Naive B cell (primary cell): ENCODE measurements around the gene C6orf132. TPM values are rescaled to one million over a fixed set of nuclear protein-coding genes. Genes with fewer than 3 reads are reported as not detected.
A peak's percentile ranks its signal among the peaks of the same experiment; 100 is the strongest.

Experiments
- ATAC-seq, 2 donors: fragments of 150-1000 bp; cut with Tn5 transposase; 2 replicates each; pipeline ENCODE4 v1.10.0; 2021; ENCODE audit warnings: low read depth in 2 of 2, mild to moderate bottlenecking in 2 of 2, moderate library complexity in 2 of 2
- DNase-seq: peaks from one replicate; pipeline ENCODE4 v3.0.0; 2022
- H3K27ac Mint-ChIP-seq, 6 donors: one replicate each; pipeline ENCODE4 v1.8.0; 2020 to 2022; ENCODE audit warnings: mild to moderate bottlenecking in 6 of 6, mixed read lengths in 6 of 6, moderate library complexity in 5 of 6, inconsistent platforms in 2 of 6
- H3K27me3 Mint-ChIP-seq, 3 donors: one replicate each; pipeline ENCODE4 v1.8.0; 2021 to 2022; ENCODE audit warnings: mixed read lengths in 3 of 3, mild to moderate bottlenecking in 1 of 3
- H3K36me3 Mint-ChIP-seq, 2 donors: one replicate each; pipeline ENCODE4 v1.8.0; 2020 to 2022; ENCODE audit warnings: mixed read lengths in 2 of 2, inconsistent platforms in 1 of 2, mild to moderate bottlenecking in 1 of 2
- H3K4me1 Mint-ChIP-seq, 3 donors: one replicate each; pipeline ENCODE4 v1.8.0; 2020 to 2022; ENCODE audit warnings: mixed read lengths in 3 of 3, inconsistent platforms in 1 of 3, mild to moderate bottlenecking in 1 of 3, moderate library complexity in 1 of 3
- H3K4me3 Mint-ChIP-seq, 8 donors: one replicate each; pipeline ENCODE4 v1.8.0; 2020 to 2022; ENCODE audit warnings: mild to moderate bottlenecking in 8 of 8, mixed read lengths in 8 of 8, moderate library complexity in 8 of 8, inconsistent platforms in 2 of 8
- H3K9me3 Mint-ChIP-seq, 7 donors: one replicate each; pipeline ENCODE4 v1.8.0; 2020 to 2022; ENCODE audit warnings: mixed read lengths in 7 of 7, mild to moderate bottlenecking in 5 of 7, inconsistent platforms in 2 of 7, moderate library complexity in 1 of 7
- polyA plus RNA-seq, 6 donors: library from polyadenylated mRNA; unstranded; fragments of 300-500 nt; fragmentation: Illumina TruSeq; gene quantifications; one replicate each; pipeline ENCODE4 v1.2.3, GENCODE V29; 2021; ENCODE audit warnings: low read depth in 6 of 6

C6orf132 gene
- polyA plus RNA-seq, 6 donors from 2014 or later: not detected

DNA sequence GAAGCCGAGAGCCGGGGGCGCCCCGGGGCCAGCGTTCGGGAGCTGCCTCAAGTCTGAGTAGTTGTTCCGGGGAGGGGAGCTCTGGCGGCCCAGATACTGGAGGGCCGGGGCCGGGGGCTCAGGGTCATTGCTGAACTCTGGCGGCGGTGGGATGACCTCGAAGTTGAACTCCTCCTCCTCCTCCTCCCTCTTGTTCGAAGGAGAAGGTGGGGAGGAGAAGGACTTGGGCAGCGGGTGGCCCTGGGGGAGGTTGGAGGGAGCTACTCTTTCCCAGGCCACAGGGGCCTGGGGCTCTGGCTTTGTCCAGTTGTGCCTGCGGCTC lies 37.7 kb downstream of the C6orf132 start:
- no peak for ATAC-seq
- H3K27ac Mint-ChIP-seq: no peak overlapping the region
- H3K27me3 Mint-ChIP-seq: peaks cover 0 to 42% (median 31%) of the 10 kb centered on the region in 3 donors
- peak overlapping the region in 6 of 8 donors; percentile 26 to 67 (median 52) for H3K4me3 Mint-ChIP-seq
- DNase-seq: no peak
- peaks cover 0 to under 1% (median 0%) of the 10 kb centered on the region in 7 donors for H3K9me3 Mint-ChIP-seq
- H3K4me1 Mint-ChIP-seq: peaks cover 6 to 10% (median 7%) of the 10 kb centered on the region in 3 donors
- H3K36me3 Mint-ChIP-seq: no peaks in the 10 kb centered on the region

DNA sequence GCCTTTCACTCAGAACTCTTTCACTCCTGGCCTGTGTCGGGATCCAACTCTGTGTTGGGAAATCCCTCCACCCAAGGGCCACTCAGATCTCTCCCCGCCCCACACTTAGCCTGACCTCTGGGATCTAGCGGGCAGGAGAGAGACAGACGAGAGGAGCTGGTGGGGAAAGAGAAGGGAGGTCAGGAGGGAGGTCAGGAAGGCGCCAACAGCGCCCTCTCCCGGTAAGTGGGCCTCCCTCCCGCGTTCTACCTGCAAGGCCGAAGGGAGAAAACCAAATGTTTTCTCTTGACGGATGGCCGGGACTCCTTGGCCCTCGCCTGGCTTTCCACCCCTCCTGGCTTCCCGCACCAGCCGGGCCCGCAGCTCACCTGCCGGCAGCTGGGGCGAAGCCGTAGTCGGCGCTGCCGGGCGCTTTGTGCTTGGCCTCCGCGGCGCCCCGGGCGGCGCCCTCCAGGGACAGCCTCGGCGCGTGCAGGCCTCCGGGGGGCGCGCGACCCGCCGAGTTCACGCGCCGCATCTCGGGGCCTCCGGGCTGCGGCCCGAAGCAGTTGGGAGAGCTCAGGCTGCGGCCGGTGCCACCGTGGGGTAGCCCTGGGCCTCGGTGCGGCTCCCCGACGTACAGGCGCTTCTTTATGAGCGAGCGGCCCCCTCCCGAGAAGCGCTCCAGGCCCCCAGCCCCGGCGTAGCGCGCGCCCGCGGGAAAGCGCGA lies 38.2 kb downstream of the C6orf132 start:
- DNase-seq (peak; percentile 54), ATAC-seq (peak; percentile 83 to 87)
- H3K27ac Mint-ChIP-seq: peak overlapping the region in 1 of 6 donors; percentile 83
- H3K9me3 Mint-ChIP-seq: no peaks in the 10 kb centered on the region
- peaks cover 0 to 42% (median 31%) of the 10 kb centered on the region in 3 donors for H3K27me3 Mint-ChIP-seq
- peaks cover 6 to 10% (median 7%) of the 10 kb centered on the region in 3 donors for H3K4me1 Mint-ChIP-seq
- no peaks in the 10 kb centered on the region for H3K36me3 Mint-ChIP-seq
- peak overlapping the region; percentile 26 to 86 (median 73) for H3K4me3 Mint-ChIP-seq

DNA sequence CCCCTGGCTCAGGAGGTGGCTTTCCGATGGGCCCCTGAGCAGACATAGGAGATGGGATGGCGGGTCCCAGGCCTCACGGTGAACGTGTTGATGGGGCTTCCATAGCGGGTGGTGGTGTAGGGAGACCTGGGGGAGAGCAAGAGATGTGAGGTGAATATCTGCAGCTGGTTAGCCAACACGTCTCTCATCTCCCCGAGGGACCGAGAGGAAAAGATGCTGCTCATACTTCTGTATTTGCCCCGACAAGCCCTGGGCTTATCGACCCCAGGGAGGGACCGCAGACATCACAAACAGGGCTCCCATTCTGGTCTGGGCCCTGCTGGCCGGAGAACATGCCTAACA lies 38.7 kb downstream of the C6orf132 start:
- Mint-ChIP-seq H3K4me1 (peaks cover 6 to 10% (median 7%) of the 10 kb centered on the region in 3 donors), H3K36me3 (no peaks in the 10 kb centered on the region), H3K9me3 (no peaks in the 10 kb centered on the region), H3K27me3 (peaks cover 0 to 41% (median 31%) of the 10 kb centered on the region in 3 donors), H3K4me3 (peak overlapping the region; percentile 59 to 86 (median 73)), H3K27ac (peak overlapping the region in 2 of 6 donors; percentile 38 to 83)
- ATAC-seq: no peak
- peak; percentile 6 for DNase-seq

DNA sequence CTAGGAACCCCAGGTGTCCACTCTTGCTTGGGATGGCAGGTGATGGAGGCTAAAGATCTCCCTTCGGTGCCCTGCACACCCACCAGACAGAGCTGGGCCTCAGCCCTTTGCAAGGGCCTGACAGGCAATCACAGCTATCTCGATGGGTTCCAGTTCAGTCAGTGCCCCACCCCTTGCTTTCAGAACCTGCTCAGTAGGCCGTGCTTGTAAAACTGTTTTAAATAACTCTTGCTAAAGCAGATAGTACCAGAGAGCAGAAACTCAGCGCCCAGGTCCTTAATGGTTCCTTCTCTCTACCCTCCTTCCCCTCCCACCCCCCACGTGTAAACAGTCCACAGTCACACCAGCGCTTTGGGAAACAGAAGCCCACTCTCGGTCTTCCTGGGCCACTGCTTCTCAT lies 39.2 kb downstream of the C6orf132 start:
- H3K27me3 Mint-ChIP-seq: peaks cover 0 to 38% (median 31%) of the 10 kb centered on the region in 3 donors
- H3K9me3 Mint-ChIP-seq: no peaks in the 10 kb centered on the region
- H3K36me3 Mint-ChIP-seq: no peaks in the 10 kb centered on the region
- DNase-seq: no peak
- no peak for ATAC-seq
- peak overlapping the region in 1 of 6 donors; percentile 38 for H3K27ac Mint-ChIP-seq
- peaks cover 6 to 10% (median 7%) of the 10 kb centered on the region in 3 donors for H3K4me1 Mint-ChIP-seq
- peak overlapping the region; percentile 38 to 83 (median 68) for H3K4me3 Mint-ChIP-seq

DNA sequence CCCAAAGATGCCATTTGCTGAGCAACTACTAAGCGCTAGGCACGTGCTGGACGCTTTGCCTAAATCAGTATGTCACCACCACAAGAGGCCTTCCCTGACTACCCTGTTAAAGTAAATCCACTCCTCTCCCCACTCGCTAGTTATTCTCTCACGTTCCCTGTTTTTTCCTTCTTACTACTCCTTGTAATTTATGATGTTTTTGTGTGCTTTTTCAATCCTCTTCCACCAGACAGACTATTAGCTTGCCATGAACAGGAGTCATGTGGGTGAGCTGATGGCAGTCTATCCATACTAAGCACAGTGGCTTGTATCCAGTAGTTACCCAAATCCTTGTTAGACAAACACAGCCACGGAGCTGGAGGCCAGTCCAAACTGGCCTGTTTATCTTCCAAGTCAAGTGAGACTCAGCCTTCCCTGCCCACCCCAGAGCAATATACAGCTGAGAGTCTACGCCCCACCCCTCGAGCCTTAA lies 41.2 kb downstream of the C6orf132 start:
- H3K27me3 Mint-ChIP-seq: peaks cover 0 to 33% (median 29%) of the 10 kb centered on the region in 3 donors
- ATAC-seq: no peak
- H3K9me3 Mint-ChIP-seq: no peaks in the 10 kb centered on the region
- no peak overlapping the region for H3K4me3 Mint-ChIP-seq
- no peak overlapping the region for H3K27ac Mint-ChIP-seq
- no peaks in the 10 kb centered on the region for H3K36me3 Mint-ChIP-seq
- H3K4me1 Mint-ChIP-seq: peaks cover 6 to 10% (median 7%) of the 10 kb centered on the region in 3 donors
- DNase-seq: no peak

DNA sequence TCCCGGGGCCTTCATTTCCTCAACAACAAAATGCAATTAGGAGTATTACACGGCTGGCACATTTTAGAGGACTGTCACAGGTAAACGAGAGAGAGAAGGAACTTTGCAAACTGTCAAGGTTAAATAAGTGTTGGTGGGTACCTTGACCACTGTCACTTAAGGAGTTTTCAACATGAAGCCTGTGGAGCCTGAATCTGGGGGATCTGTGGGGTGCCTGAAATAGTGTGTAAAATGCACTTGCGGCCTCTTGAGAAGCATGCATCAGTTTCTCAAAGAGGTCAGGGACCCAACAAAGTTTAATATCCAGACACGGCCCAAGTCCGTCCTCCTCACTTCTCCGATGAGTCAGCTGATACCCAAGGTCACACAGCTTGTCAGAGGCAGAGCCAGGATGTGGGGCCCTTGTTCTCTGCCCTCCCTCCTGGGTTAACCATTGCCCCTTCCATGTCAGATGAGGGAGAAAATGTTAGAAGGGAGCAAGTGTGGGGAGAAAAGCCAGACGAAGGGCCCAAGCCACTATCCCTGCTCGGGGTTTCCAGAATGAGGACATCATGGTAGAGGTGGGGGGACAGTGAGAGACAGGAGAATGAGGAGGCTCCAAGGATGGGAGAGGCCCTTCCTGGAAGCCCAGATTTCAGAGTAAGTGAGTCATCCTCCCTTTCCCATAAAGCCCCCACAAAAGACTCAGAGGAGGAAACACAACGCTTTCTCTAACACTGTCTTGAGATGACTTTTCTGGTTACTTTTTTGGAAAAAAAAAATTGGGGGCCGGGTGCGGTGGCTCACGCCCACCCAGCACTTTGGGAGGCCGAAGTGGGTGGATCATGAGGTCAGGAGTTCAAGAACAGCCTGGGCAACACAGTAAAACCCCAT lies 42.2 kb downstream of the C6orf132 start:
- Mint-ChIP-seq H3K27ac (peak overlapping the region in 1 of 6 donors; percentile 84), H3K4me3 (no peak overlapping the region), H3K36me3 (no peaks in the 10 kb centered on the region), H3K9me3 (no peaks in the 10 kb centered on the region), H3K27me3 (peaks cover 0 to 25% (median 19%) of the 10 kb centered on the region in 3 donors), H3K4me1 (peaks cover 6 to 8% (median 7%) of the 10 kb centered on the region in 3 donors)
- ATAC-seq: no peak
- DNase-seq: no peak

DNA sequence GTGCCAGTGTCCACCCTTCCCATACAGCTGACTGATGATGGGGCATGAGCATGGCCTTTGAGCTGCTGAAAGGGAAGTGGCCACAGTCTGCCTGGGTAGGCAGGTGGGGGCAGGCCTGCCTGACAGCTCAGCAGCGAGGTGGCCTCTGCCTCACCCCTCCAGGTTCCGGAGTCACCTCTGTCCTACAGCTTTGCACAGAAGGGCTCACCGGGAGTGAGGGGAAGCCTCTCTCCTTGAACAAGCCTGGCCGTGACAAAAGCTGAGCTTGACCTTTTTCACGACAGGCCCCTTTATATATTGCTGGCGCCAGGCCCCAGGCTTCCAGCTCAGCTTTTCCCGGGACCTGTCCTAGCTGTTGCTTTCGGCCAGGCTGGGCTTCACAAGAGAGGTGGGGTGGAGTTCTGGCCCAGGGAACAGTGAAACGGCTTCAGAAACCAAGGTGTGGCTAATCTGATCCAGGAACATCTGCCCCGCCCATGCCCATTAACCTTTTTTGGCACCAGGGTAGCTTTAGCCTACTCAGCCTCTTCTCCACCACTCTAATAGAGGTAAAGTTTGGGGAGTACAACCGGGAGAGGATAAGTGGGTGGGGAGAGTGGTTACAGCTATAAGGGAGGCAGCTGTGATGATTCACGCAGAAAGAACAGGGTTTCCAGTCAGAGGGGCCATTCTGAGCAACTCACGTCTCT lies 42.9 kb downstream of the C6orf132 start:
- H3K36me3 Mint-ChIP-seq: no peaks in the 10 kb centered on the region
- ATAC-seq: no peak
- no peak overlapping the region for H3K4me3 Mint-ChIP-seq
- H3K9me3 Mint-ChIP-seq: no peaks in the 10 kb centered on the region
- peak overlapping the region in 1 of 6 donors; percentile 84 for H3K27ac Mint-ChIP-seq
- no peak for DNase-seq
- H3K27me3 Mint-ChIP-seq: peaks cover 0 to 25% (median 14%) of the 10 kb centered on the region in 3 donors
- H3K4me1 Mint-ChIP-seq: peaks cover 6 to 8% (median 7%) of the 10 kb centered on the region in 3 donors

DNA sequence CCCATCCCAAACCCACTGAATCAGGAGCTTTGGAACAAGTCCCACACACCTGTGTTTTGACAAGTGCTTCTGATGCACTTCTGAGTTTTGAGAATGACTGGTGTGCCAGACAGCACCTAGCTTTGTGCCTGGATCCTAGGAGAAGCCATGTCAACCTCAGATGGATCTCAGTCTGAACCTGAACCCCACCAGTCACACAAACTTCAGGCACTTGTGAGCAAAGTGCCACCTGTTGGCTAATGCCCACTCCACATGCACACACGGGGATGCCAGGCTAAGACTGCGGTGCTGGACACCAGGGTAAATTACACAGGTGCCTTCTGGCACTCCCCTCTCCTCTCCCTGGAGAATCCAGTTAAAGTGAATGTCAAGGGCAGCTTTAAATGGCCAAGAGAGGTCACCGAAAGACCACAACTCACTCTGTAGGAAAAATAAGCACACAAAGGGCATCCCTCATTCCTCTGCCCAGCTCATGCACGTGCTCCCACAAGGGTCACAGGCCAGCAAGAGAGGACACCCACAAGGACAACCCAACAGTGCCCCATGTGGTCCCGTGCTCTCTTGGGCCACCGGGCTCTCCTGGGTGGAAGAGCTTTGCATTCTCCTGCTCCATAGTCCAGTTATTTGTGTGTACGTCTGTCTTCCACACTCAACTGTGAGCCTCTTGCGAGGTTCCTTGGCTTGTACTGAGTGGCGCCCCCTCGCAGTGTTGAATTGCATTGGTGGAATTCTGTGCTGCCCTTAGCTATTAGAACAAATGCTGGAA lies 46.5 kb downstream of the C6orf132 start:
- Mint-ChIP-seq H3K27ac (peak overlapping the region in 2 of 6 donors; percentile 30 to 48), H3K36me3 (no peaks in the 10 kb centered on the region), H3K27me3 (peaks cover 0 to 6% (median 0%) of the 10 kb centered on the region in 3 donors), H3K9me3 (no peaks in the 10 kb centered on the region), H3K4me1 (peaks cover 0 to 5% (median 4%) of the 10 kb centered on the region in 3 donors), H3K4me3 (no peak overlapping the region)
- no peak for DNase-seq
- ATAC-seq: no peak

DNA sequence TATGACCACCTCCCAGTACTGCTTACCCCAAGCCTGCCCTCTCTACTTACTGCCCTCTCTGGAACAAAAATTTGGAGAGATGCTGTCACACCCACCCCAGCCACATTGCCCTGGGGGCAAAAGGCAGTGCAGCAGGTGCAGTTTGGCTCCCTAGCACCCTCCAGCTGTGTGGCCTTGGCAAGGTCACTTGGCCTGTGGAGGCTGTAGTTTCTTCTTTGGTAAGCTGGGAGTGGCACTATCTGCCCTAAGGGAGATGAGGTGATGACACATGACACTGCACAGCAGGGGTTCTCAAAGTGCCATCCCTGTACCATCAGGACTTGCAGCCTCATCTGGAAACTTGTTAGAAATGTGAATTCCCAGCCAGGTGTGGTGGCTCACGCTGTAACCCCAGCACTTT lies 47.3 kb downstream of the C6orf132 start:
- H3K9me3 Mint-ChIP-seq: no peaks in the 10 kb centered on the region
- DNase-seq: no peak
- H3K27ac Mint-ChIP-seq: no peak overlapping the region
- no peak overlapping the region for H3K4me3 Mint-ChIP-seq
- peaks cover 0 to 6% (median 0%) of the 10 kb centered on the region in 3 donors for H3K27me3 Mint-ChIP-seq
- H3K36me3 Mint-ChIP-seq: no peaks in the 10 kb centered on the region
- H3K4me1 Mint-ChIP-seq: peaks cover 0 to 5% (median 4%) of the 10 kb centered on the region in 3 donors
- no peak for ATAC-seq

DNA sequence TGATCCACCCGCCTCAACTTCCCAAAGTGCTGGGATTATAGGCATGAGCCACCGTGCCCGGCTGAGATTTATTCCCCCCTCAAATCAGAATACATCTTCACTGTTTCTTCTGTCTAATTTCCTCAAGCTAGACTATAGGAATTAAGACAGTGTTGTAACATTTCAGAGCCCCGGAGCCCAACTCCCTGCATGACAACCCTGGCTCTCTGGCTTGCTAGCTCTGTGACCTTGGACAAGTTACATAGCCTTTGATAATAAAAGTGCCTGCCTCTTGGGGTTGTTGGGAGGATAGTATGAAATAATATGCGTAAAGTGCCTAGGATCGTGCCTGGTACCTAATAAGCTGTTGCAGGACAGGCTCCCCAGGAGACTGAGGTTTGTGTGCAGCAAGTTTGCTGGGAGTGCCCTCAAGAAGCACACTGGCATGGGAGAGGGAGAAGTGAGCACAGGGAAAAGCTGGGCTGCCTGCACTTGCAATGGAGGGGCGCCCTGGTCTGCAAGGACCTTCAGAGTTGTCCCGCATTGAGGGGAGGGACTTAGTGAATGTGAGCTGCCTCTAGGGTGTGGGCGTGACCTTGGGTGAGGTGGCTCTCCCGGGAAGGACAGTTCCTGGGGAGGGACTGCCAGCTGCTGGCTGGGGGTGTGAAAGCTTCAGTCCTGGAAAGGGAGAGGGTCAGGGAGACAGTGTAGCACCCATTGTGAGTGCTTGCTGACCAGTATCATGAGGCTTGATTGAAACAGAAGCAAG lies 48.7 kb downstream of the C6orf132 start:
- Mint-ChIP-seq H3K9me3 (no peaks in the 10 kb centered on the region), H3K27me3 (peaks cover 0 to 3% (median 0%) of the 10 kb centered on the region in 3 donors), H3K27ac (peak overlapping the region in 2 of 6 donors; percentile 17 to 36), H3K4me1 (peaks cover 0 to 5% (median 4%) of the 10 kb centered on the region in 3 donors), H3K4me3 (peak overlapping the region in 1 of 8 donors; percentile 78), H3K36me3 (no peaks in the 10 kb centered on the region)
- DNase-seq (no peak), ATAC-seq (no peak)

DNA sequence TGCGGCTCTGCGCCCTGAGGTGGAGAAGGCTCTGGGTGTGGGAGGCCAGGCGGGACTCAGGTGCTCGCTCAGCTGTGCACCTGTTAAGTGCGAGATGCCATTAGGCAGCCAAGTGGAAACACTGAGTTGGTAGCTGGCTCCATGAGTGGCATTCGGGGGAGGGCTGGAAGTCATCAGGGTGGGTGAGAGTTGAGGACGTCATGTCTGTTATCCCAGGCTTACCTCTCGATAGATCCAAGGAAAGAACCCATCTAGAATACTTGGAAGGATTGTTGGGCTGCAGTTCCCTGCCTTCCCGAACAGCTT lies 50.7 kb downstream of the C6orf132 start:
- Mint-ChIP-seq H3K4me1 (peaks cover 0 to 5% (median 4%) of the 10 kb centered on the region in 3 donors), H3K9me3 (no peaks in the 10 kb centered on the region), H3K27ac (peak overlapping the region in 2 of 6 donors; percentile 41 to 61), H3K36me3 (no peaks in the 10 kb centered on the region), H3K27me3 (no peaks in the 10 kb centered on the region), H3K4me3 (no peak overlapping the region)
- no peak for ATAC-seq
- DNase-seq: no peak
